PFSK-1 (cell line): ENCODE results near the gene WDR70.

ENCODE experiments used
- FOXP2 ChIP-seq: optimal IDR thresholded peaks from 2 replicates; pipeline ENCODE3; 2011; ENCODE audit warnings: borderline replicate concordance, control low read depth, inconsistent platforms; ENCODE audit not compliant: insufficient read depth; ENCODE audit errors: extremely low read length, extremely low read depth
- POLR2AphosphoS5 ChIP-seq: IDR thresholded peaks from 2 replicates; pipeline ENCODE4 v1.6.1; 2012; ENCODE audit warnings: low read depth, mild to moderate bottlenecking, control low read depth, low read length, moderate library complexity
- REST ChIP-seq, 2 experiments: IDR thresholded peaks; 2 replicates each; pipeline versions ENCODE4 v1.6.1 to v1.8.0; 2011 to 2012; ENCODE audit warnings: low read depth in 2 of 2, low read length in 2 of 2, control low read depth in 1 of 2, inconsistent platforms in 1 of 2, mild to moderate bottlenecking in 1 of 2, moderate library complexity in 1 of 2; ENCODE audit not compliant: insufficient read depth in 1 of 2
- SIN3A ChIP-seq: IDR thresholded peaks from 2 replicates; pipeline ENCODE4 v1.6.1; 2012; ENCODE audit warnings: mild to moderate bottlenecking, low read length, moderate library complexity, borderline replicate concordance; ENCODE audit not compliant: insufficient read depth
- TAF1 ChIP-seq: IDR thresholded peaks from 2 replicates; pipeline ENCODE4 v1.6.1; 2012; ENCODE audit warnings: low read length, control low read depth, borderline replicate concordance; ENCODE audit not compliant: insufficient read depth

The WDR70 gene

GRCh38 chr5:37478121-37478894 is 99.2 kb downstream of the WDR70 start:
- TF ChIP-seq POLR2AphosphoS5 (no peak), FOXP2 (no peak), REST (IDR thresholded peaks at IDR 0.05; ENCODE audit: insufficient read depth in 1 of 2, low read depth in 2 of 2, low read length in 2 of 2) (no peak), TAF1 (no peak), SIN3A (no peak)

- no peak for TF ChIP-seq FOXP2
- TF ChIP-seq SIN3A = no peak
- TF ChIP-seq REST (IDR thresholded peaks at IDR 0.05; ENCODE audit: insufficient read depth in 1 of 2, low read depth in 2 of 2, low read length in 2 of 2) = no peak
- no peak for TF ChIP-seq TAF1
- no peak for TF ChIP-seq POLR2AphosphoS5
These were observed 111.1 kb downstream of the WDR70 start for GRCh38 chr5:37490120-37490810.

- no peak for TF ChIP-seq SIN3A
- TF ChIP-seq TAF1 = no peak
- TF ChIP-seq FOXP2 = no peak
- no peak for TF ChIP-seq POLR2AphosphoS5
- TF ChIP-seq REST (IDR thresholded peaks at IDR 0.05; ENCODE audit: insufficient read depth in 1 of 2, low read depth in 2 of 2, low read length in 2 of 2) = no peak
These were observed 111.8 kb downstream of the WDR70 start for GRCh38 chr5:37490931-37491330.

GRCh38 chr5:37492778-37493555 is 113.8 kb downstream of the WDR70 start:
- TF ChIP-seq SIN3A (no peak), TAF1 (no peak), FOXP2 (no peak), POLR2AphosphoS5 (no peak), REST (IDR thresholded peaks at IDR 0.05; ENCODE audit: insufficient read depth in 1 of 2, low read depth in 2 of 2, low read length in 2 of 2) (no peak)
